ENCODE data around the gene KRTAP10-4.

DNA sequence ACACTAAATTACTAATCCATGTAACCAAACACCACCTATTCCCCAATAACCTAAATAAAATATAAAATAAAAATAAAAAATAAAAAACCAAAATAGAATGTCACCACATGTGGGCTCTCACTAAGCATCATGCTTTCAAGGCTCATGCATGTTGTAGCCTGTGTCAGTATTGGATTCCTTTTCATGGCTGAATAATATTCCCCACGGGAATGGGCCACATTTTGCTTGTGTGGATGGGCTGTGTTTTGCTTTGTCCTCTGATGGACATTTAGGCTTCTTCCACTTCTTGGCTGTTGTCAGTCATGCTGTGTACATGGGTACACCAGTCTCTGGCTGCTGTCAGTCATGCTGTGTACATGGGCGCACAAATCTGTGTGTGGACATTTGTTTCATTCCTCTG is 15.6 kb downstream of the KRTAP10-4 start:
- TF ChIP-seq GATA2 (IDR thresholded peaks at IDR 0.05; ENCODE audit: low read depth, low read length) (no peak), GATA3 (IDR thresholded peaks at IDR 0.05; ENCODE audit: low read depth, low read length) (no peak)

Data from SH-SY5Y (cell line).